Cardiac muscle cell (in vitro differentiated cells and primary cell): Measurements from ENCODE around the gene DOC2A. TPM values are rescaled to one million over a fixed set of nuclear protein-coding genes. Genes with fewer than 3 reads are reported as not detected.

Source experiments
- DNase-seq, 2 donors: peaks; one replicate each; pipeline versions ENCODE4 v3.0.0 to v3.0.0-alpha.2; 2010 to 2017; ENCODE audit warnings: low read depth in 1 of 2, low spot score in 1 of 2
- H3K27ac ChIP-seq: fragments of 200-600 bp; sonication (generic); 2 replicates; pipeline ENCODE4 v1.5.1; 2016
- H3K27me3 ChIP-seq: fragments of 200-600 bp; sonication (generic); 2 replicates; pipeline ENCODE4 v1.6.0; 2016; ENCODE audit warnings: control low read depth
- H3K36me3 ChIP-seq: fragments of 200-600 bp; sonication (generic); 2 replicates; pipeline ENCODE4 v1.5.1; 2016; ENCODE audit warnings: control low read depth
- H3K4me1 ChIP-seq: fragments of 200-600 bp; sonication (generic); 2 replicates; pipeline ENCODE4 v1.8.1; 2017; ENCODE audit warnings: low read depth, mild to moderate bottlenecking, mixed run types
- H3K4me3 ChIP-seq: fragments of 200-600 bp; sonication (generic); 2 replicates; pipeline ENCODE4 v1.5.1; 2016; ENCODE audit warnings: mild to moderate bottlenecking
- H3K9me3 ChIP-seq: fragments of 200-600 bp; sonication (generic); 2 replicates; pipeline ENCODE4 v1.5.1; 2017; ENCODE audit warnings: low read depth, mild to moderate bottlenecking, control low read depth
- CTCF ChIP-seq: IDR thresholded peaks from 2 replicates; pipeline ENCODE4 v1.5.1; 2012; ENCODE audit warnings: low read depth, mild to moderate bottlenecking, low read length
- polyA plus RNA-seq: library from polyadenylated mRNA; unstranded; fragments of >200 nt; fragmentation: Nextera tagmentation; extraction: Ambion mirVana; gene quantifications from 2 replicates; pipeline ENCODE4 v1.2.1, GENCODE V29; 2016
- total RNA-seq: library from RNA; depleted of rRNA; stranded (reverse); fragments of >200 nt; gene quantifications from 2 replicates; pipeline ENCODE4 v1.2.3, GENCODE V29; 2016

Gene DOC2A
- total and polyA plus RNA-seq, 2 experiments from 2014 or later = 3.3 to 7.2 TPM

- no peak for DNase-seq
- H3K27ac ChIP-seq = no peak overlapping the region
- no peaks in the 10 kb centered on the region for H3K27me3 ChIP-seq
- no peaks in the 10 kb centered on the region for H3K4me1 ChIP-seq
- no peak overlapping the region for H3K4me3 ChIP-seq
- no peak for TF ChIP-seq CTCF
- no peaks in the 10 kb centered on the region for H3K9me3 ChIP-seq
- peaks cover 38% of the 10 kb centered on the region for H3K36me3 ChIP-seq
Observed at GRCh38 chr16:29990034-29990433, 20.8 kb downstream of the DOC2A start.

GRCh38 chr16:29989111-29989858 is 21.5 kb downstream of the DOC2A start:
- peaks cover 46% of the 10 kb centered on the region for H3K36me3 ChIP-seq
- DNase-seq = no peak

GRCh38 chr16:29988346-29989075 is 22.3 kb downstream of the DOC2A start:
- no peak for TF ChIP-seq CTCF
- Histone ChIP-seq H3K4me3 (no peak overlapping the region), H3K27ac (no peak overlapping the region), H3K36me3 (peaks cover 52% of the 10 kb centered on the region), H3K27me3 (no peaks in the 10 kb centered on the region), H3K4me1 (no peaks in the 10 kb centered on the region), H3K9me3 (no peaks in the 10 kb centered on the region)
- DNase-seq = no peak

More at GRCh38 chr16:29989111-29989858, 21.5 kb downstream of the DOC2A start:
- Histone ChIP-seq H3K4me3 (no peak overlapping the region), H3K9me3 (no peaks in the 10 kb centered on the region), H3K27ac (no peak overlapping the region), H3K4me1 (no peaks in the 10 kb centered on the region), H3K27me3 (no peaks in the 10 kb centered on the region)
- no peak for TF ChIP-seq CTCF

- H3K27me3 ChIP-seq = no peaks in the 10 kb centered on the region
- no peak for TF ChIP-seq CTCF
- no peak for DNase-seq
- H3K4me3 ChIP-seq = no peak overlapping the region
- no peaks in the 10 kb centered on the region for H3K4me1 ChIP-seq
- no peaks in the 10 kb centered on the region for H3K9me3 ChIP-seq
- H3K36me3 ChIP-seq = peaks cover 59% of the 10 kb centered on the region
- no peak overlapping the region for H3K27ac ChIP-seq
Observed at GRCh38 chr16:29987371-29988085, 23.3 kb downstream of the DOC2A start.

GRCh38 chr16:29986931-29987330 is 23.9 kb downstream of the DOC2A start:
- no peak overlapping the region for H3K4me3 ChIP-seq
- H3K27me3 ChIP-seq = no peaks in the 10 kb centered on the region
- no peak for TF ChIP-seq CTCF
- H3K27ac ChIP-seq = no peak overlapping the region
- H3K9me3 ChIP-seq = no peaks in the 10 kb centered on the region
- DNase-seq = no peak
- H3K36me3 ChIP-seq = peaks cover 63% of the 10 kb centered on the region
- H3K4me1 ChIP-seq = no peaks in the 10 kb centered on the region
